GM18951 (cell line): Measurements from ENCODE around the gene GRID1.

Experiments used
- POLR2A ChIP-seq: IDR thresholded peaks from 4 replicates; pipeline ENCODE4 v1.6.1; 2011; ENCODE audit warnings: mild to moderate bottlenecking; ENCODE audit not compliant: insufficient read length, insufficient read depth; ENCODE audit errors: extremely low read depth
- in situ Hi-C: fragments of 300-500 bp; cut with MboI; formaldehyde crosslinking; loops from one replicate; pipeline ENCODE4 v1.12.0; 2022; ENCODE audit warnings: low sequenced_read_pairs, mixed read lengths, inconsistent platforms; ENCODE audit not compliant: unreplicated experiment

Gene GRID1

GRCh38 chr10:85600026-85600743 lies 766.4 kb downstream of the GRID1 start:
- in situ Hi-C loops, result no loop called here

GRCh38 chr10:85599081-85599480 lies 767.5 kb downstream of the GRID1 start:
- in situ Hi-C loops, result no loop called here
- TF ChIP-seq POLR2A, result no peak

More at GRCh38 chr10:85600026-85600743, 766.4 kb downstream of the GRID1 start:
- no peak for TF ChIP-seq POLR2A

- no peak for TF ChIP-seq POLR2A
- in situ Hi-C loops, result no loop called here
Observed at GRCh38 chr10:85598646-85599045, 767.9 kb downstream of the GRID1 start.

- in situ Hi-C loops, result no loop called here
Observed at GRCh38 chr10:85597006-85597405, 769.6 kb downstream of the GRID1 start.

GRCh38 chr10:85596389-85596788 lies 770.2 kb downstream of the GRID1 start:
- TF ChIP-seq POLR2A, result no peak
- in situ Hi-C loops, result no loop called here

More at GRCh38 chr10:85597006-85597405, 769.6 kb downstream of the GRID1 start:
- TF ChIP-seq POLR2A, result no peak

- in situ Hi-C loops, result no loop called here
- no peak for TF ChIP-seq POLR2A
Observed at GRCh38 chr10:85594239-85594638, 772.4 kb downstream of the GRID1 start.

GRCh38 chr10:85593226-85593772 lies 773.3 kb downstream of the GRID1 start:
- TF ChIP-seq POLR2A, result no peak
- in situ Hi-C loops, result no loop called here

GRCh38 chr10:85581371-85581770 lies 785.2 kb downstream of the GRID1 start:
- no peak for TF ChIP-seq POLR2A
- in situ Hi-C loops, result no loop called here

- no peak for TF ChIP-seq POLR2A
- in situ Hi-C loops, result no loop called here
Observed at GRCh38 chr10:85580585-85580984, 786.0 kb downstream of the GRID1 start.

GRCh38 chr10:85578860-85579259 lies 787.7 kb downstream of the GRID1 start:
- in situ Hi-C loops, result no loop called here
- no peak for TF ChIP-seq POLR2A

- in situ Hi-C loops, result no loop called here
- no peak for TF ChIP-seq POLR2A
Observed at GRCh38 chr10:85575441-85575840, 791.2 kb downstream of the GRID1 start.

GRCh38 chr10:85570871-85571270 lies 795.7 kb downstream of the GRID1 start:
- TF ChIP-seq POLR2A, result no peak
- in situ Hi-C loops, result no loop called here

- no peak for TF ChIP-seq POLR2A
- in situ Hi-C loops, result no loop called here
Observed at GRCh38 chr10:85565381-85565780, 801.2 kb downstream of the GRID1 start.

- in situ Hi-C loops, result no loop called here
- TF ChIP-seq POLR2A, result no peak
Observed at GRCh38 chr10:85558533-85558932, 808.1 kb downstream of the GRID1 start.

- in situ Hi-C loops, result no loop called here
- TF ChIP-seq POLR2A, result no peak
Observed at GRCh38 chr10:85557706-85558105, 808.9 kb downstream of the GRID1 start.

- no peak for TF ChIP-seq POLR2A
- in situ Hi-C loops, result no loop called here
Observed at GRCh38 chr10:85557077-85557476, 809.5 kb downstream of the GRID1 start.
